ENCODE measurements around the gene GPR12. TPM values are rescaled to one million over a fixed set of nuclear protein-coding genes. Genes with fewer than 3 reads are reported as not detected.
"Not testable (repeated sequence)": the region's sequence is repeated elsewhere in the genome, so short reads cannot be mapped to it uniquely, and the experiment has no call there.

The GPR12 gene
- total and polyA plus RNA-seq, 2 experiments from 2014 or later, result not detected

- Histone ChIP-seq H3K27me3 (no peaks in the 10 kb centered on the region), H3K4me1 (ENCODE audit: insufficient read depth) (no peaks in the 10 kb centered on the region), H3K36me3 (replicated peaks; ENCODE audit: insufficient read depth, low read depth) (no peaks in the 10 kb centered on the region), H3K4me2 (no peak overlapping the region), H3K27ac (no peak overlapping the region), H2AFZ (no peak overlapping the region), H3K79me2 (no peaks in the 10 kb centered on the region), H4K20me1 (ENCODE audit: insufficient read depth, poor library complexity, severe bottlenecking) (no peaks in the 10 kb centered on the region), H3K9me3 (ENCODE audit: low read depth) (no peaks in the 10 kb centered on the region), H3K4me3 (no peak overlapping the region), H3K9me2 (replicated peaks; ENCODE audit: insufficient read depth) (no peaks in the 10 kb centered on the region)
- TF ChIP-seq CTCF (IDR thresholded peaks at IDR 0.05; ENCODE audit: poor library complexity) (no peak), EZH2phosphoT487 (IDR thresholded peaks at IDR 0.05; ENCODE audit: low read depth, severe bottlenecking, unreplicated experiment) (no peak), EZH2 (IDR thresholded peaks at IDR 0.05; ENCODE audit: borderline replicate concordance) (no peak)
- DNase-seq (ENCODE audit: low spot score), result no peak
These were observed 33.0 kb downstream of the GPR12 start for GRCh38 chr13:26727633-26728032.

GRCh38 chr13:26727122-26727521, 33.5 kb downstream of the GPR12 start:
- H3K4me3 ChIP-seq, result no peak overlapping the region
- no peak overlapping the region for H3K4me2 ChIP-seq
- no peak for DNase-seq (ENCODE audit: low spot score)
- H4K20me1 ChIP-seq (ENCODE audit: insufficient read depth, poor library complexity, severe bottlenecking), result no peaks in the 10 kb centered on the region
- WGBS (ENCODE audit: low lambda C conversion rate, missing lambda C conversion rate), result 84% methylated on average over 3 of the region's 3 CpGs
- H3K27ac ChIP-seq, result no peak overlapping the region
- H3K36me3 ChIP-seq (replicated peaks; ENCODE audit: insufficient read depth, low read depth), result no peaks in the 10 kb centered on the region
- no peaks in the 10 kb centered on the region for H3K4me1 ChIP-seq (ENCODE audit: insufficient read depth)
- no peak overlapping the region for H2AFZ ChIP-seq
- no peaks in the 10 kb centered on the region for H3K9me3 ChIP-seq (ENCODE audit: low read depth)
- TF ChIP-seq CTCF (IDR thresholded peaks at IDR 0.05; ENCODE audit: poor library complexity) (no peak), EZH2 (IDR thresholded peaks at IDR 0.05; ENCODE audit: borderline replicate concordance) (no peak), EZH2phosphoT487 (IDR thresholded peaks at IDR 0.05; ENCODE audit: low read depth, severe bottlenecking, unreplicated experiment) (no peak)
- no peaks in the 10 kb centered on the region for H3K9me2 ChIP-seq (replicated peaks; ENCODE audit: insufficient read depth)
- no peaks in the 10 kb centered on the region for H3K27me3 ChIP-seq
- H3K79me2 ChIP-seq, result no peaks in the 10 kb centered on the region

- no peaks in the 10 kb centered on the region for H3K9me2 ChIP-seq (replicated peaks; ENCODE audit: insufficient read depth)
- H4K20me1 ChIP-seq (ENCODE audit: insufficient read depth, poor library complexity, severe bottlenecking), result no peaks in the 10 kb centered on the region
- no peak for TF ChIP-seq CTCF (IDR thresholded peaks at IDR 0.05; ENCODE audit: poor library complexity)
- TF ChIP-seq EZH2 (IDR thresholded peaks at IDR 0.05; ENCODE audit: borderline replicate concordance), result no peak
- TF ChIP-seq EZH2phosphoT487 (IDR thresholded peaks at IDR 0.05; ENCODE audit: low read depth, severe bottlenecking, unreplicated experiment), result no peak
- no peak for DNase-seq (ENCODE audit: low spot score)
- no peak overlapping the region for H3K27ac ChIP-seq
- H3K4me1 ChIP-seq (ENCODE audit: insufficient read depth), result no peaks in the 10 kb centered on the region
- no peak overlapping the region for H3K4me2 ChIP-seq
- H3K79me2 ChIP-seq, result no peaks in the 10 kb centered on the region
- no peak overlapping the region for H3K4me3 ChIP-seq
- WGBS (ENCODE audit: low lambda C conversion rate, missing lambda C conversion rate), result 94% methylated on average over 8 of the region's 8 CpGs
- H3K27me3 ChIP-seq, result no peaks in the 10 kb centered on the region
- no peaks in the 10 kb centered on the region for H3K9me3 ChIP-seq (ENCODE audit: low read depth)
- no peak overlapping the region for H2AFZ ChIP-seq
- H3K36me3 ChIP-seq (replicated peaks; ENCODE audit: insufficient read depth, low read depth), result no peaks in the 10 kb centered on the region
These were observed 33.9 kb downstream of the GPR12 start for GRCh38 chr13:26726684-26727083.

- not testable (repeated sequence) for DNase-seq (ENCODE audit: low spot score)
These were observed 37.0 kb downstream of the GPR12 start for GRCh38 chr13:26723620-26724019.

More at GRCh38 chr13:26723620-26724019, 37.0 kb downstream of the GPR12 start:
- H3K9me3 ChIP-seq (ENCODE audit: low read depth); H3K4me2 ChIP-seq; H3K9me2 ChIP-seq (replicated peaks; ENCODE audit: insufficient read depth); H3K4me1 ChIP-seq (ENCODE audit: insufficient read depth); H3K79me2 ChIP-seq; H3K4me3 ChIP-seq; H2AFZ ChIP-seq; H3K36me3 ChIP-seq (replicated peaks; ENCODE audit: insufficient read depth, low read depth); H3K27ac ChIP-seq; H4K20me1 ChIP-seq (ENCODE audit: insufficient read depth, poor library complexity, severe bottlenecking); H3K27me3 ChIP-seq: not testable (repeated sequence)
- WGBS (ENCODE audit: low lambda C conversion rate, missing lambda C conversion rate), result no CpG with 5 or more reads among the region's 31 CpGs
